Activated B cell treated with CpG ODN at 0.5 μM for 24 hours (primary cell): ENCODE measurements around the gene RNF112. TPM values are rescaled to one million over a fixed set of nuclear protein-coding genes. Genes with fewer than 3 reads are reported as not detected.

Experiments
- ATAC-seq: fragments of 200-7000 bp; cut with Tn5 transposase; one replicate; pipeline ENCODE4 v1.10.0; 2021; ENCODE audit warnings: low read depth, mild to moderate bottlenecking, moderate library complexity
- CTCF ChIA-PET: fragments of 350-600 bp; sonication (Branson Sonifier 250); formaldehyde crosslinking; loops from one replicate; lab custom pipeline; 2021; ENCODE audit warnings: antibody characterized with exemption; lab: Charles Lee
- POLR2A ChIA-PET: fragments of 350-600 bp; sonication (Branson Sonifier 250); formaldehyde crosslinking; loops from one replicate; lab custom pipeline; 2021; ENCODE audit warnings: antibody characterized with exemption; lab: Charles Lee
- DNase-seq: peaks from one replicate; pipeline ENCODE4 v3.0.0; 2022
- H3K27ac Mint-ChIP-seq: one replicate; pipeline ENCODE4 v1.8.0; 2020; ENCODE audit warnings: mixed read lengths
- H3K27me3 Mint-ChIP-seq: one replicate; pipeline ENCODE4 v1.8.0; 2021; ENCODE audit warnings: mixed read lengths
- H3K36me3 Mint-ChIP-seq: one replicate; pipeline ENCODE4 v1.8.0; 2021; ENCODE audit warnings: low read depth, mixed read lengths
- H3K4me1 Mint-ChIP-seq: one replicate; pipeline ENCODE4 v1.8.0; 2021; ENCODE audit warnings: mixed read lengths
- H3K4me3 Mint-ChIP-seq: one replicate; pipeline ENCODE4 v1.8.0; 2020; ENCODE audit warnings: mild to moderate bottlenecking, mixed read lengths
- H3K9me3 Mint-ChIP-seq: one replicate; pipeline ENCODE4 v1.8.0; 2020; ENCODE audit warnings: mixed read lengths
- CTCF ChIP-seq: fragments of 200-600 bp; IDR thresholded peaks from one replicate; pipeline ENCODE4 v1.8.0; 2022; ENCODE audit warnings: antibody characterized with exemption, mild to moderate bottlenecking
- intact Hi-C: fragments of 100-400 bp; cut with micrococcal nuclease; formaldehyde crosslinking; loops from one replicate; pipeline ENCODE4 v1.15.1; 2024
- total RNA-seq: library from RNA; stranded (reverse); gene quantifications from 2 replicates; pipeline ENCODE4 v1.2.3, GENCODE V29; 2022

The RNF112 gene
- total RNA-seq, 1 donor from 2014 or later, result 0.51 TPM

- Mint-ChIP-seq H3K4me1 (peaks cover 17% of the 10 kb centered on the region), H3K4me3 (no peak overlapping the region), H3K27ac (no peak overlapping the region), H3K9me3 (no peaks in the 10 kb centered on the region), H3K36me3 (peaks cover 65% of the 10 kb centered on the region), H3K27me3 (no peaks in the 10 kb centered on the region)
- intact Hi-C loops, result no loop called here
- DNase-seq (no peak), ATAC-seq (no peak)
- ChIA-PET POLR2A (no interaction called here), CTCF (no interaction called here)
- no peak for TF ChIP-seq CTCF
Measured at GRCh38 chr17:19381361-19381740, 29.7 kb upstream of the RNF112 start.

GRCh38 chr17:19381741-19382444, 29.1 kb upstream of the RNF112 start:
- H3K9me3 Mint-ChIP-seq, result no peaks in the 10 kb centered on the region
- CTCF ChIA-PET, result no interaction called here
- POLR2A ChIA-PET, result no interaction called here
- intact Hi-C loops, result no loop called here
- TF ChIP-seq CTCF, result no peak
- H3K36me3 Mint-ChIP-seq, result peaks cover 65% of the 10 kb centered on the region
- no peak for ATAC-seq
- DNase-seq, result no peak
- no peak overlapping the region for H3K27ac Mint-ChIP-seq
- H3K4me1 Mint-ChIP-seq, result peaks cover 14% of the 10 kb centered on the region
- no peaks in the 10 kb centered on the region for H3K27me3 Mint-ChIP-seq
- no peak overlapping the region for H3K4me3 Mint-ChIP-seq

GRCh38 chr17:19382531-19383444, 28.2 kb upstream of the RNF112 start:
- H3K27me3 Mint-ChIP-seq, result peaks cover 1% of the 10 kb centered on the region
- POLR2A ChIA-PET, result no interaction called here
- H3K9me3 Mint-ChIP-seq, result no peaks in the 10 kb centered on the region
- no peak overlapping the region for H3K27ac Mint-ChIP-seq
- ATAC-seq (no peak), DNase-seq (no peak)
- CTCF ChIA-PET, result no interaction called here
- intact Hi-C loops, result no loop called here
- TF ChIP-seq CTCF, result no peak
- H3K4me1 Mint-ChIP-seq, result peaks cover 6% of the 10 kb centered on the region
- no peak overlapping the region for H3K4me3 Mint-ChIP-seq
- peaks cover 62% of the 10 kb centered on the region for H3K36me3 Mint-ChIP-seq

- H3K4me1 Mint-ChIP-seq, result peaks cover 2% of the 10 kb centered on the region
- intact Hi-C loops, result no loop called here
- ChIA-PET POLR2A (no interaction called here), CTCF (no interaction called here)
- ATAC-seq (no peak), DNase-seq (no peak)
- TF ChIP-seq CTCF, result no peak
- no peak overlapping the region for H3K27ac Mint-ChIP-seq
- no peak overlapping the region for H3K4me3 Mint-ChIP-seq
- H3K27me3 Mint-ChIP-seq, result peaks cover 5% of the 10 kb centered on the region
- H3K9me3 Mint-ChIP-seq, result no peaks in the 10 kb centered on the region
- H3K36me3 Mint-ChIP-seq, result peaks cover 56% of the 10 kb centered on the region
Measured at GRCh38 chr17:19383681-19384470, 27.2 kb upstream of the RNF112 start.
